Measurements from ENCODE around the gene DVL2. TPM values are rescaled to one million over a fixed set of nuclear protein-coding genes. Genes with fewer than 3 reads are reported as not detected.

Gene DVL2
- total RNA-seq, 4 donors from 2014 or later, result 5.1 to 83.2 (median 53.5) TPM

DNA sequence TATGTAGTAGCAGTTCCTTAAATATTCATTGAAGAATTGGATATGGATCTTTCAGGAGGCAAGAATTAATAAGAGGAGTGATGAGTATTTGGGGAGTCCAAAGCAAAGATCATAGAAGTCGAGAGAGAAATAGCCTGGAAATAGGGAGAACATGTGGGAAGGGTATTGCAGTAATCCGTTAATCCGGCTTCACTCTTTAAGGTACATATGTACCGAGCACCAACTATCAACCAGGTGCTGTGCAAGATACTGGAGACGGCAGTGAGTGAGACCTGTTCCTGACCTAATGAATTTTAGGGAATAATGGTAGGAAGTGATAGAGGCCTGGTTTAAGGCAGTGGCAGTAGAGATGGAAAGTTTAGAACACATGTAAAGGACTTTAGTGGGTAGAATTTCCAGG, 18.8 kb upstream of the DVL2 start:
- H3K27ac ChIP-seq, result peak overlapping the region; percentile 97 to 98
- TF ChIP-seq, protein P1, sequence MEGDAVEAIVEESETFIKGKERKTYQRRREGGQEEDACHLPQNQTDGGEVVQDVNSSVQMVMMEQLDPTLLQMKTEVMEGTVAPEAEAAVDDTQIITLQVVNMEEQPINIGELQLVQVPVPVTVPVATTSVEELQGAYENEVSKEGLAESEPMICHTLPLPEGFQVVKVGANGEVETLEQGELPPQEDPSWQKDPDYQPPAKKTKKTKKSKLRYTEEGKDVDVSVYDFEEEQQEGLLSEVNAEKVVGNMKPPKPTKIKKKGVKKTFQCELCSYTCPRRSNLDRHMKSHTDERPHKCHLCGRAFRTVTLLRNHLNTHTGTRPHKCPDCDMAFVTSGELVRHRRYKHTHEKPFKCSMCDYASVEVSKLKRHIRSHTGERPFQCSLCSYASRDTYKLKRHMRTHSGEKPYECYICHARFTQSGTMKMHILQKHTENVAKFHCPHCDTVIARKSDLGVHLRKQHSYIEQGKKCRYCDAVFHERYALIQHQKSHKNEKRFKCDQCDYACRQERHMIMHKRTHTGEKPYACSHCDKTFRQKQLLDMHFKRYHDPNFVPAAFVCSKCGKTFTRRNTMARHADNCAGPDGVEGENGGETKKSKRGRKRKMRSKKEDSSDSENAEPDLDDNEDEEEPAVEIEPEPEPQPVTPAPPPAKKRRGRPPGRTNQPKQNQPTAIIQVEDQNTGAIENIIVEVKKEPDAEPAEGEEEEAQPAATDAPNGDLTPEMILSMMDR (IDR thresholded peaks at IDR 0.05), result no peak
- TF ChIP-seq POLR2A (IDR thresholded peaks at IDR 0.05), result no peak
- no peak for DNase-seq
- no peaks in the 10 kb centered on the region for H3K27me3 ChIP-seq
- H3K36me3 ChIP-seq, result no peaks in the 10 kb centered on the region
- H3K9me3 ChIP-seq, result no peaks in the 10 kb centered on the region
- peaks cover 0 to 21% of the 10 kb centered on the region in 2 donors for H3K4me1 ChIP-seq
- peak overlapping the region; percentile 68 to 73 for H3K4me3 ChIP-seq
- intact Hi-C loops (cut with DNase I; ENCODE audit: low total_unique reads), result no loop called here

DNA sequence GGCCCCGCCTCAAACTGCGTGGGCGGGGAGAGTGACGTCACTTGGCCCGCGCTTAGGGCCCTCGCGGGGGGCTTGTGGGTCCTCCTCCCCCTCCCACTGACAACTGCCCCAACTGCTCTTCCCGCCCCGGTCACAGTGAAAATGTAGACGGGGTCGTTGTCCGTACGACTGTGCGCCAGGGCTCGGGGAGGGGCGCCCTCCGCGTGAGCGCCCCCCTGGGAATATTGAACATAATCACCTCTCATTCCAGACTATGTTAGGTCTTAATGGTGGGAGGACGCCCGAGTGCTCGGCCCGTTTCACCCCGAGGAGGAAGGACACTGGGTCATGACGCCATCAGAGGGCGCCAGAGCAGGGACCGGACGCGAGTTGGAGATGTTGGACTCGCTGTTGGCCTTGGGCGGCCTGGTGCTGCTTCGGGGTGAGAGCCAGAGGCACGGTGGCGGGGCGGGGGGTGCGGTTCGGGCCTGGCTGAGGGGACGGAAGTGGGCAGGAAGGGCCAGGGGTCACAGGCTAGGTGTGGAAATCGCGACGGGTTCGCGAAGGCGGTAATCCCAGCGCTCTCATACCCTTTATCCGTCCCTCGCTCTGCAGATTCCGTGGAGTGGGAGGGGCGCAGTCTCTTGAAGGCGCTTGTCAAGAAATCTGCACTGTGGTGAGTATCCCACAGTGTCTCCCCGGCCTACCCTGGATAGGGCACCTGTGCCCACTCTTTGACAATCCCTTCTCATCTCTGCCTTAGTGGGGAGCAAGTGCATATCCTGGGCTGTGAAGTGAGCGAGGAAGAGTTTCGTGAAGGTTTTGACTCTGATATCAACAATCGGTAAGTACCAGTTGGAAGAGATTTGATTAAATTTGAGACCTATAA, 18.1 kb upstream of the DVL2 start, which contains the start of gene ELP5:
ELP5 (plus strand) TSS at position 40 of the 868 bp plus-strand sequence; CDS start at position 376, 336 bp downstream.
- H3K36me3 ChIP-seq, result no peaks in the 10 kb centered on the region
- intact Hi-C loops (cut with DNase I; ENCODE audit: low total_unique reads), result no loop called here
- no peaks in the 10 kb centered on the region for H3K9me3 ChIP-seq
- peak within 1 kb of the TSS; percentile 97 to 98 for H3K27ac ChIP-seq
- TF ChIP-seq, protein P1 (IDR thresholded peaks at IDR 0.05), result peak; percentile 34 to 41 (median 37)
- TF ChIP-seq POLR2A (IDR thresholded peaks at IDR 0.05), result peak; percentile 44 to 65
- H3K4me1 ChIP-seq, result peaks cover 0 to 21% of the 10 kb centered on the region in 2 donors
- no peaks in the 10 kb centered on the region for H3K27me3 ChIP-seq
- peak within 1 kb of the TSS; percentile 68 to 73 for H3K4me3 ChIP-seq
- DNase-seq, result peak; percentile 94 to 95

- H3K27me3 ChIP-seq, result no peaks in the 10 kb centered on the region
- peak; percentile 97 to 99 for DNase-seq
- H3K4me1 ChIP-seq, result peaks cover 0 to 21% of the 10 kb centered on the region in 2 donors
- no peaks in the 10 kb centered on the region for H3K9me3 ChIP-seq
- H3K27ac ChIP-seq, result peak within 1 kb of the TSS; percentile 97 to 98
- TF ChIP-seq, protein P1 (IDR thresholded peaks at IDR 0.05), result no peak
- TF ChIP-seq POLR2A (IDR thresholded peaks at IDR 0.05), result peak in 1 of 2 donors; percentile 43
- no peaks in the 10 kb centered on the region for H3K36me3 ChIP-seq
- intact Hi-C loops (cut with DNase I; ENCODE audit: low total_unique reads), result no loop called here
- peak within 1 kb of the TSS; percentile 68 to 73 for H3K4me3 ChIP-seq
These were observed 17.4 kb upstream of the DVL2 start, which contains the start of gene CTDNEP1 for GRCh38 chr17:7251661-7252175. Gene CTDNEP1 (minus strand): TSS chr17:7251734. CDS start chr17:7251296, 438 bp downstream.

DNA sequence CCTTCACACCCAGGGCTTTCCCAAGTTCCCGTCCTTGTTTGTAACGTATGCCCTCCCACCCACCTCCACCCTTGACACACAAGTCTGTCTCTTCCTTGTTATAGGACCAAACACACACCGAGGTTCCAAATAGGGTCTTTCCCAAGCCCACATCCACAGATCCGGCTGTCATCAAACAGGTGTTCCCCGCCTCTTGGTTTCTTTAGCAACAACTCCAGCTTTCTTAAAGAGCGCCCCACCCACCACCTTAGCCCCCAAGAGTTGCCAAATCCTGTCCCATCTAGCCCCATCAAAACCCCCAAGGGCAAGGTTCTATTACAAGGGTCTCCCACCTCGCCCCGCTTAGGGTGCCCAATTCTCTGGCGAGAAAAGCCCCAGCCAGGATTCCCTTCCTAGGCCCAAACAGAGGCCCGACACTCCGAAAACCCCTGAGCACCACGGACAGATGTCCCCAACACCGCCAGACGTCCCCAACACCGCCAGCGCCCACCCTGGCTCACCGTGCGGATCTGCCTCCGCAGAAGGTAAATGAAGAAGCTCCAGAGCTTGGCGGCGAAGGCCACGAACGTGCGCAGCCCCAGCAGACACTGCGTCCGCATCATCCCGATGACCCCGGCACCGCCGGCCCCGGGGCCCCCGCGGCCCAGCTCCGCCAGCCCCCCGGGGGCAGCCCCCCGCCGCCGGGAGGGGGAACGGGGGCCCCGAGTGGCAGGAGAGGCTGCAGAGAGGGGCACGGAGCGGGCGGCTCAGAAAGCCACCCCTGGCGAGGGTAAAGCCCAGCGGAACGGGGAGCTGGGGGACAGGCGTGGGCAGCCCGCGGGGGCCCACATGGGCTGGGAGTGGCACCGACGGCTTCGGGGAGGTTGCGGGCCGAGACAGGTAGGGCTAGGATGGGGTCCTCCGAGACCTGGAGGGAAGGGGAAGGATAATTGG, 16.6 kb upstream of the DVL2 start:
- Histone ChIP-seq H3K4me3 (peak overlapping the region; percentile 68 to 73), H3K27ac (peak overlapping the region; percentile 97 to 98), H3K4me1 (peaks cover 0 to 21% of the 10 kb centered on the region in 2 donors), H3K36me3 (no peaks in the 10 kb centered on the region), H3K9me3 (no peaks in the 10 kb centered on the region), H3K27me3 (no peaks in the 10 kb centered on the region)
- no peak for DNase-seq
- intact Hi-C loops (cut with DNase I; ENCODE audit: low total_unique reads), result no loop called here
- TF ChIP-seq, protein P1 (IDR thresholded peaks at IDR 0.05), result no peak
- no peak for TF ChIP-seq POLR2A (IDR thresholded peaks at IDR 0.05)
